ENCODE data around the gene ACVR1B.

DNA sequence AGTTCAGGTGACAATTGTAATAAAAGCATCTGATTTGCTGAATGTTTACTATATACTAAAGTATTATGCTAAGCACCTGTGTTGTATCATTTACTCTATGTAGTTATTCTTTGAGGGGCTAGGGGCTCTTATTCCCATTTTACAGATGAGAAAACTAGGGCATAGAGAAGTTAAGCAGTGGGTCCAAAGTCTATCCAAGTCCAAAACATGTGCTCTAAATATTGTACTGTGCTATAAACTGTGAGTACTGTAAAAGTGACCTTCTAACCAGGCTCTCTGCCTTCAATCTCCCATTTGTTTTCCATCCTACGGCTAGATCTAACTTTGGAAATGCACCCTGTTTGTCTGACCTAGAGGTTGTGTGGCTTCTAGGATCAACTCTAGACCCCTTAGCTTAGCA is 9.0 kb downstream of the ACVR1B start:
- no peak for TF ChIP-seq EZH2 (optimal IDR thresholded peaks at IDR 0.05; ENCODE audit: low read depth, low read length)
- TF ChIP-seq CTCF (IDR thresholded peaks at IDR 0.05; ENCODE audit: low read length) = no peak

Measured in MM.1S (cell line).